Activated CD4-positive, alpha-beta T cell treated with anti-CD3 and anti-CD28 coated beads, Interleukin-2, amount 50 U/mL, for 1 hour (primary cell): ENCODE results near the gene NMNAT2.
"Not testable (repeated sequence)": the region's sequence is repeated elsewhere in the genome, so short reads cannot be mapped to it uniquely, and the experiment has no call there.

ENCODE experiments used
- DNase-seq: peaks from one replicate; pipeline ENCODE4 v3.0.0-alpha.2; 2020

Gene NMNAT2

DNA sequence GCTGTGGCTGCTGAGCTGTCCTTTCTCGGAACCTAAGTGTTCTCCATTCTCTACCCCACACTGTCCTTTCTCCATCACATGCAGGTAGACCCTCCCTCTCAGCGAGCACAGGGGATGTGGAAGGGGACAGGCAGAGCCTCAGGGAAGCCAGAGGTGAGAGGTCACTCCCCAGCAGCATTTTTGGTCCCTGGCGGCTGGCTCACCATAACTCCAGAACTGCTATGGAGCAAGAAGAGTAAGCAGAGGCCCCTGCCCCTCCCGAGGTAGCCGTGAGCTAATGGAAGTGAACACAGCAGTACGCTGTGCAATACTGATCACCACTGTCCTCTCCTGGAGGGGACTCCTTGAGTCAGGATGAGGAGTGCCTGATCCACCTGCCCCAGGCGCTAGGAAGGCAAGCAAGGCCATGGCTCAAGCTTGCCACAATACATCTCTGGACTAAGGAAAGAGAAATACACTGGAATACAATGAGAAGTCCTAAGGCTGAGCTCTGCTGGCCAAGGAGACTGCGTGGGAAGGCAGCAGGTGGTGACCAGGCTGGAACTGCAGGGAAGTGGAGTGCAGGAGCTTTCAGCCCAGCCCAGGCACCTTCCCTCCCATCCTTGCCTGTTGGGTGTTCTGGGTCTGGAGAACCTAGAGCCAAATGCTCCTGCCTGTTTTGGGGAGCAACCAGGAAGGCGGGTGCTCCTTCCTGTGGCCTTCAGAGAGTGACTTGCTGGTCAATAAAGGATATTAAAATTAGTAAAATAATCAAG, 135.9 kb downstream of the NMNAT2 start:
- DNase-seq: no peak

GRCh38 chr1:183281553-183282091, 136.6 kb downstream of the NMNAT2 start:
- peak; percentile 66 for DNase-seq

- no peak for DNase-seq
Measured at GRCh38 chr1:183281039-183281438, 137.1 kb downstream of the NMNAT2 start.

GRCh38 chr1:183279835-183280234, 138.3 kb downstream of the NMNAT2 start:
- DNase-seq: no peak

DNA sequence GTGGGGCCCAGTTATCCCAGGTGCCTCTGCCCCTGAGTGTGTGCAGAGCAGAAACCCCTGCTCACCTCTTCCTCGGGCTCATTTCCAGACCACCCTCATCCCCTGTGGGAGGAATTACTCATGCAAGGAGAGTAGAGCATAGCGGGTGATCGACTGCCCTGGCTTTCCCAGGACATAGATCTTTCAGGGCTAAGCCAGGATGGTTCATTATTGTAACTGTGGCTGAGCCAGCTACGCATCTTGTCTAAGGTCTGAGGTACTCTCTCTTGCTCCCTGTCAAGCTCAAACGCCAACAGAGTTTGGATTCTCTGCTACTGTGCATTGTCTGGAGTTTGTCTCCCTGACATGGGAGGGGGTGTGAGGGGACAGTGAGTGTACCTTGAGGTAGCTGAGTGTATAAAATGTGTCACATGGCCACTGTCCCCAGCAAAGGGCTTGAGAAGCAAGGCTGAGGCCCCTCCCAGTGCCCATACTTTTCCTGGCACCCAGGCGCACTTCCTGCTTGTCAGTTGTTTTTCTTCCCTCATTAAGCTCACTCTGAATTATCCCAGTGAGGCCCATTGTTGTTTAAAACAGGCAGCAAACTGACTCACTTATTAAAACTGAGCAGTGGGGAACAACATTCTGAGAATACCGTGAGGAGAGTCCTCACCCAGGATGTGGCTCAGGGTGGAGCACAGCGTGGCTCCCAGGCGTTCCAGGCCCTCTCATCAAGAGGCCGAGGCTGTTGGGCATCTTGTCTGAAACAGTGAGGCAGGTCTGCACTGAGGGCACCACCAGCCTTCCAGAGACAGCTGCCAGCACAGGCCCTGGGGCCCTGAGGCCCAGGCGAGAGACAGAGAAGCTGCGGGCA, 139.2 kb downstream of the NMNAT2 start:
- DNase-seq: no peak

- DNase-seq: no peak
Measured at GRCh38 chr1:183277821-183278738, 140.1 kb downstream of the NMNAT2 start.

GRCh38 chr1:183276386-183277080, 141.6 kb downstream of the NMNAT2 start:
- no peak for DNase-seq

- no peak for DNase-seq
Measured at GRCh38 chr1:183275322-183275721, 142.9 kb downstream of the NMNAT2 start.

- no peak for DNase-seq
Measured at GRCh38 chr1:183274836-183275235, 143.3 kb downstream of the NMNAT2 start.

- DNase-seq: not testable (repeated sequence)
Measured at GRCh38 chr1:183273984-183274383, 144.2 kb downstream of the NMNAT2 start.

DNA sequence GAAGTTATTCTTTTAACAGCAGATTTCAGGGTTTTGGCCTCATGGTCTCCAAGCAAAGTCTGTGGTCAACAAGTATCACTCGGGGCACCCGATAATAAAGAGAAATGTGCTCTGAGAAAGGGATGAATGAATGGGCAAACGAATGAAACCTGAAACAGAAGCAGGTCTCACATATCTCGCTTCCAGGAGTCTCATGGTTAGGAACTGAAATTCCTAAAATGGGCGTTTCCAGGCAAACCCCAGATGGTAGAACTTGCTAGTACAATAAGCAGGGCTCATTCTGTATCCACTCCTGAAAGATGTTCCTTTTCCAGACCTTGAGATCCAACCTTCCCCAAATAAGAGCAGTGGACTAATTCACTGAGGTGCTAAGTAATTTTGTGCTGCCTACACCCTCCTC, 144.9 kb downstream of the NMNAT2 start:
- DNase-seq: no peak

DNA sequence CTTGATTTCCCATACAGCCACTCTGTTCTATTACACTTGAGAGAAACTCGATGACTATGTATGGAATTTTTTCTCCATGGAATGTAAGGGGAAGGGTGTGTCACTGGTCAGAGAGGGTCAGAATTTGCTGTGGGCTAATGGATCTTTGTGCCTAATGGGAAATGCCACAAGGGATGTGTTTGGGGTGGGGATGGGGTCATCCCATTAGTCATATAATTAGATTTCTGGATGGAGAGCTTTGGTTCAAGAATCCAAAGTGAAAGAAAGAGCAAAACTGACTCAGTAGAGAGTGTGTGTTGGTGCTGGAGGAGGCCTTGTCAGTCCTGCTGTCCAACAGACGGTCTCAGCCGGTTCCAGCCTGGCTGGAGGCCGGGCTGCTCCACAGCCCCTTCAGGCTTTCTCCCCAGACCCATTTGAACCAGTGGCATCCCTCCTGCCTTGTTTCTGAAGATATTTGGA, 145.8 kb downstream of the NMNAT2 start:
- DNase-seq: no peak

DNA sequence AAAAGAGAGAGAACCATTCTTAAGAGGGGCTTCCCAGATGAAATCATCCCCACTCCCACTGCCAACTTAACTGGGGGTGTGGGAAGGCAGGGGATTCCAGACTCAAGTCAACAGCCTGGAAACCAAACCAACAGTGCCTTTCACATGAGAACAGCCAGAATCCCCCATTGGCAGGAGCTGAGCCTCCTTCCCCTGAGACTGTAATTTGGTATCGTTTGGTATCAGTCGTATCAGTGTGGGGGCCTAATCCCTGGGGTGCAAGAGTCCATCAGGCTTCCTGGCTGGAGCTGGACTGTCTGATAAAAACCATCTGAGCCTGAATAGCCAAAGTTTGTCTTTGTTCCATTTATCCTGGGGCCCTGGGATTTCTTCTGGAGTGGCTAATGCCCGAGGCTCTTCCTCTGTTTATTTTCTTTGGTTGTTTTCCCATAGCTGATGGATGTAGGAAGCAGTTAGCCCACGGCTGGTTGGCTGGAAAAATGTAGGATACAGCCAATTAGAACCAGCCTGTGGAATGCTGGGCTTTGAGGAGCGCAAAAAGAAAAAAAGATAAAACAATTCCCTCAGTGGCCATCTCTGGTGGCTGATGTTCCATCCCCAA, 147.5 kb downstream of the NMNAT2 start:
- DNase-seq: no peak

DNA sequence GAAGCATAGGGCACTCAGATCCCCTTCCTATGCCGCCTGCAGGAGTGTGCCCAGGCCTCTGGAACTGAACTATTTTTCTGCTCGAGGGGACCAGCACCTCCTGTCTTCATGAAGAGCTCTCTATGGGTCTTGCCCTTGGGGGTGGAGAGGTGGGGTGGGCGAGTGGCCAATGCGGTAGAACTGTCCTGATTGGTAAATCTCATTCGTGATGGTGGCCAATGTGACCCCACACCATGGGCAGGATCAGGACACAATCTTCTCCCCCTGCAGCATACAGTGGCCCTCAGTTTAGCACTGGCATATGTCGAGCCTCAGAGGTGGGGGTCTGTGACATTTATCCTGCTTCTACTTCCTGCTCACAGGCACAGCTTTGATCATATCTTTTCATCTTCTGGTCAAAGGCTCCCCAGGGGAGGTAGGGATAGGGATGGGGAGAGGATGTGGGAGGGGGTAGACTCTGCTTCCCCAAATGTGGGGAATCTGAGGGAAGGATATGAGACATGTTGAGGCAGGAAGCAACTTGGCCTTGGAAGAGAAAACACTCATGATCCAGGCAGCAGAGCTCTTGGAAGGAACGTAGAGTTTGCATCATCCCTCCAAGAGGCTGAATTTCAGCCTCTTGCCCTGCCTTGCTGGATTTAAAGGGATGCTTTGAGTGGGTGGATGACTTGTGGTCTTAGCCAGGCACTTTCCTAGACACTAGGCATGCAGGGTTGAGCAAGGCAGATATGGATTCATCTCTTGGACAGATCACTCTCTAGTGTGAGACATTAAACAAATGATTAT, 150.3 kb downstream of the NMNAT2 start:
- no peak for DNase-seq

GRCh38 chr1:183263886-183264602, 154.1 kb downstream of the NMNAT2 start:
- no peak for DNase-seq

GRCh38 chr1:183262628-183263200, 155.5 kb downstream of the NMNAT2 start:
- DNase-seq: no peak

DNA sequence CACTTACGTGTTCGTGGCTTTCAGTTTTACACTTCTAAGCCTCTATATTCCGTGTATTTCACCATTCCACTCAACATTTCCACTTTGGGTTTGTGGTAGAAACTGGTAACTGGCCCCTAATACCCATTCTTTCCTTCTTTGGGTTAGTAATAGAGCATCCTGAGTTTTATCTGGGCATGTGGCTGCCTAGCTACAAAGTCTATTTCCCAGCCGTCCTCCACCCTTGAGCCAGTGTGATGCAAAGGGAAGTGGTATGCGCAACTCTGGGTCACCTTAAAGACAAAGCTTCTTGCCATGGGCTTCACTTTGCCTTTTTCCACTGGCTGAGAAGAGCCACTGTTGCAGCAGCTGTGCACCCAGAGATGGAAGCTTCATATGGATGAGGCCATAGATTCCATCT, 158.3 kb downstream of the NMNAT2 start:
- DNase-seq: no peak

- no peak for DNase-seq
Measured at GRCh38 chr1:183255073-183255472, 163.1 kb downstream of the NMNAT2 start.

DNA sequence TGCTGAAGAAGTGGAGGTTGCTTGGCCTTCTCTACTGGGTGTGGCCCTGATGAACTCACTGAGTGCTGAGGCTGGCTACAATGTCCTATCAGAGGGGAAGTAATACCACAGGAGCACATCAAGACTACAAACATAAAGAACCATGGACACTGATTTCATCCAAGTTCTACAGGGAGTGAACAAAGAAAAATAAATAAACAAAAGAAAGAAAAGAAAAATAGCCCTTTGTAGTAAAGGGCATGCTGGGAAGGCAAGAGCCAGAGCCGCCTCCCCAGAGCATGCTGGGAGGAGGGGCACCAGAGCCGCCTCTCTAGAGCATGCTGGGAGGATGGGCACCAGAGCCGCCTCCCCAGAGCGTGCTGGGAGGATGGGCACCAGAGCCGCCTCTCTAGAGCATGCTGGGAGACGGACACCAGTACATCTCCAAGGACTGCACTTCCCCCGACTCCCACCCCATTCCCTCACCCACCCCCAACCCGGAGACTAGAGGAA, 166.2 kb downstream of the NMNAT2 start:
- DNase-seq: no peak
